ENCODE results near the gene MSH5. TPM values are rescaled to one million over a fixed set of nuclear protein-coding genes. Genes with fewer than 3 reads are reported as not detected.
"Not testable (repeated sequence)": the region's sequence is repeated elsewhere in the genome, so short reads cannot be mapped to it uniquely, and the experiment has no call there.

MSH5 gene
- total RNA-seq, 1 experiment from 2014 or later = 10.8 TPM

DNA sequence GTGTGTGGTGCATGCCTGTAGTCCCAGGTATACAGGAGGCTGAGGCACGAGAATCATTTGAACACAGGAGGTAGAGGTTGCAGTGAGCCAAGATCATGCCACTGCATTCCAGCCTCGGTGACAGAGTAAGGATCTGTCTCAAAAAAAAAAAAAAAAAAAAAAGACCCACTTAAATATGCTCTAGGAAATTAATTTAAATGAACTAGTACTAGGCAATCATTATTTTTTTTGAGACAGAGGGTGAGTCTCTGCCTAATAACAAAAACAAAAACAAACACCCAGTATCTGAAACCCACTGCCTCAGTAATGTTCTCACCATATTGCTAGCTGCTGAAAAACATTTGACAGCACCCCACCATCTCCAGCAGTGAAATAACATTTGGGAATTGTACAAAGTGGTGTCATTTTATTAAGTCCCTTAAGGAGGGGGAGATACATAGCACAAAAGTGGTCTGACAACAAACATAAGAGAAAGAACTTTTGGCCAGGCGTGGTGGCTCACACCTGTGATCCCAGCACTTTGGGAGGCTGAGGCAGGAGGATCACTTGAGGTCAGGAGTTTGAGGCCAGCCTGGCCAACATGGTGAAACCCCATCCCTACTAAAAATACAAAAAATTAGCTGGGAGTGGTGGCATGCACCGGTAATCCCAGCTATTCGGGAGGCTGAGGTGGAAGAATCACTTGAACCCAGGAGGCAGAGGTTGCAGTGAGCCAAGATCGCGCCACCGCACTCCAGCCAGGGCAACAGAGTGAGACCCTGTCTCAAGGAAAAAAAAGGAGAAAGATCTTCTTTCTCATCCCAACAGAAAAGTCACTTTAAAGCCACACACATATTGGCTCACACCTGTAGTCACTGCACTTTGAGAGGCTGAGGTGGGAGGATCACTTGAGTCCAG lies 61.5 kb downstream of the MSH5 start:
- DNase-seq (ENCODE audit: low spot score) = not testable (repeated sequence)

DNA sequence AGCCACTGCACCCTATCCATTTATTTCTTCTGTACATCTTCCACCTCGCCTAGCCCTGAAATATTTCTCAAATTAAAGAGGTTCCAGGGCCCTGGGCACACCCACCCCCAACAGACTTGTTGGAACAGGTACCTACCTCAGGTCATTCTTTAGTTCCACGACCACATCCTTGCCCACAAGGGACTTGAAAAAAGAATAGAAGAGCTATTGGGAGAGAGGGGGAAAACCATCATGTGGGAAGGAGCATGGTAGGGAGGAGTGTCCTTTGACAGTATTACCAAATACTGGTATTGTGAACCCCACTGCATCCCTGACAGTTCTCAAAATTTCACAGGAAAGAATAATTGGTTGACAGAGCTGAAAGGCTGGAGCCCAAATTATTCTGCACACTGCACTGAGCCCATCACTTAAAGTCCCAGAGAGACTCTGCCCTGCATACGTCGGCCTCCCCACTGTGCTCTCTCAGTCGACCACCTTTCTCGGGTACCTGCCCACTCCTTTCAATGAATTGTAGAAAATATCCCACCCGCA lies 66.2 kb downstream of the MSH5 start:
- DNase-seq (ENCODE audit: low spot score) = no peak

DNA sequence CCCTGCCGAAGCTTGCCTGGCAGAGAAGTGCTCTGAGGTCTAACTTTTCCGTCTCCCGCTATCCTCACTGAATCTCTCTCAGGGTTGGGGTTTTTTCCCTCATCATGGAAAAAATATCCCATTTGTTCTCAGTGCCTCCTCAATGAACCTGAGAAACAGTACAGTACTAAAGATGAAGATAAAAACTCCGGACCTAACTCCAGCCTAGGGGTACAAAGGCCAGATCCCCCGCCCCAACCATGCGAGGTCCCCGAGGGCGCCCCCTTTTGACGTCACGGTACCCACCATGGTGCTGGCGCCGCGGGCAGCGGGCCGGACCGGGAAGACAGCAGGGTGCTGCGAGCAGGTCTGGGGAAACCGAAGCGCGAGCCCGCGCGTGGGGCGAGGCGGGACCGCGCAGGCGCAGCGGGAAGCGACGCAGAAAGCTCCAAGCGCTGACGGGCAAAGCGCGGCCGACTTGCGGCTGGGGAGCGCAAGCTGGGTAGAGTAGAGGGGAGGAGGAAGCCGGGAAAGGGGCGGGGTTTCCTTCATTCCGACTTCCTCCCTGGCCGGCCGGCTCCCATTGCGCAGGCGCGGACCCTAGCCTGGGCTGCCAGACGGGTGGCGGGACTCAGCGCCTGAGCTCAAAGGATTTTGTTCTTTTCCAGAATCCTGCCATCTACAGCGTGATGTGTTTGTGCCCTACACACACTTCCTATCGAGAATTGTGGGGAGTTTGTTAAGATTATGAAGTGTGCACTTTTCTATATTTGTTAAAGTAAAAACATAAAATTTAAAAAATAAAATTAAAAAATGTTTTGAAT lies 66.9 kb downstream of the MSH5 start, which contains the start of gene LSM2:
Gene LSM2 (minus strand): TSS at position 497 of the 803 bp plus-strand sequence. CDS start 209 bp downstream, at position 288.
- peak; percentile 92 for DNase-seq (ENCODE audit: low spot score)

DNA sequence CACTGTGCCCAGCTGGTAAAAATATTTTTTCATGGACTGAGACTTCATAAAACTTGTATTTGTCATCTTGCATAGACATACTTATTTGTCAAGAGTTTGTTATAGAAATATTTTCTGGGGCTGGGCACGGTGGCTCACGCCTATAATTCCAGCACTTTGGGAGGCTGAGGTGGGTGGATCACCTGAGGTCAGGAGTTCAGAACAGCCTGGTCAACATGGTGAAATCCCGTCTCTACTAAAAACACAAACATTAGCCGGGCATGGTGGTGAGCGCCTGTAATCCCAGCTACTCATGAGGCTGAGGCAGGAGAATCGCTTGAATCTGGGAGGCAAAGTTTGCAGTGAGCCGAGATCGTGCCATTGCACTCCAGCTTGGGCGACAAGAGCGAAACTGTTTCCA lies 68.8 kb downstream of the MSH5 start:
- not testable (repeated sequence) for DNase-seq (ENCODE audit: low spot score)

DNA sequence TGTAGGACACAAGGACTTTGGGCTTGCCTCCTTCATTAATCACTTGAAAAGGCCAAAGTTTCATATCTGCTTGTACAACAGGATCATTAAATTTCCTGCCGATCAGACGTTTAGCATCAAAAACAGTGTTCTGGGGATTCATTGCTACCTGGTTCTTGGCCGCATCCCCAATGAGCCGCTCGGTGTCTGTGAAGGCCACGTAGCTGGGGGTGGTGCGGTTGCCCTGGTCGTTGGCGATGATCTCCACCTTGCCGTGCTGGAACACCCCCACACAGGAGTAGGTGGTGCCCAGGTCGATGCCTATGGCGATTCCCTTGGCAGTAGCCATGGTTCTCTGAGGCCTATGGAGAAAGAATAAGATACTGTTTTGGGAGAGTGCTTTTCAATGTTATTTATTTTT lies 71.8 kb downstream of the MSH5 start:
- no peak for DNase-seq (ENCODE audit: low spot score)

Other genes starting within 250 kb of the MSH5 start
- gene MICB, start 241.9 kb upstream of the MSH5 start, total RNA-seq (2014; rRNA removed; shearing (Covaris generic)) = 12.2 and 14.5 TPM in 2 replicates
- not detected in 2 replicates for gene MCCD1, start 211.0 kb upstream of the MSH5 start, total RNA-seq (2014; rRNA removed; shearing (Covaris generic))
- gene DDX39B, start 198.0 kb upstream of the MSH5 start, total RNA-seq (2014; rRNA removed; shearing (Covaris generic)) = 580 and 595 TPM in 2 replicates
- 0.60 TPM in 1 of 2 replicates, not detected in the other for gene ATP6V1G2, start 193.4 kb upstream of the MSH5 start, total RNA-seq (2014; rRNA removed; shearing (Covaris generic))
- 12.9 and 13.6 TPM in 2 replicates for gene NFKBIL1, start 192.4 kb upstream of the MSH5 start, total RNA-seq (2014; rRNA removed; shearing (Covaris generic))
- gene LTA, start 167.7 kb upstream of the MSH5 start, total RNA-seq (2014; rRNA removed; shearing (Covaris generic)) = not detected in 2 replicates
- gene TNF, start 164.4 kb upstream of the MSH5 start, total RNA-seq (2014; rRNA removed; shearing (Covaris generic)) = not detected in 2 replicates
- gene LTB, start 157.6 kb upstream of the MSH5 start, total RNA-seq (2014; rRNA removed; shearing (Covaris generic)) = not detected in 2 replicates
- not detected in 2 replicates for gene LST1, start 153.7 kb upstream of the MSH5 start, total RNA-seq (2014; rRNA removed; shearing (Covaris generic))
- not detected in 2 replicates for gene NCR3, start 147.0 kb upstream of the MSH5 start, total RNA-seq (2014; rRNA removed; shearing (Covaris generic))
- not detected in 2 replicates for gene AIF1, start 124.8 kb upstream of the MSH5 start, total RNA-seq (2014; rRNA removed; shearing (Covaris generic))
- 26.2 and 36.1 TPM in 2 replicates for gene PRRC2A, start 119.3 kb upstream of the MSH5 start, total RNA-seq (2014; rRNA removed; shearing (Covaris generic))
- gene BAG6, start 87.3 kb upstream of the MSH5 start, total RNA-seq (2014; rRNA removed; shearing (Covaris generic)) = 122 and 138 TPM in 2 replicates
- gene APOM, start 84.1 kb upstream of the MSH5 start, total RNA-seq (2014; rRNA removed; shearing (Covaris generic)) = 0.91 and 1.1 TPM in 2 replicates
- gene C6orf47, start 79.2 kb upstream of the MSH5 start, total RNA-seq (2014; rRNA removed; shearing (Covaris generic)) = 19.3 and 20.8 TPM in 2 replicates
- 13.4 and 15.9 TPM in 2 replicates for gene GPANK1, start 75.0 kb upstream of the MSH5 start, total RNA-seq (2014; rRNA removed; shearing (Covaris generic))
- gene CSNK2B, start 73.9 kb upstream of the MSH5 start, total RNA-seq (2014; rRNA removed; shearing (Covaris generic)) = 443 and 553 TPM in 2 replicates
- not detected in 2 replicates for gene LY6G5B, start 70.0 kb upstream of the MSH5 start, total RNA-seq (2014; rRNA removed; shearing (Covaris generic))
- 0.97 TPM in 1 of 2 replicates, not detected in the other for gene LY6G5C, start 58.9 kb upstream of the MSH5 start, total RNA-seq (2014; rRNA removed; shearing (Covaris generic))
- 28.0 and 34.6 TPM in 2 replicates for gene ABHD16A, start 36.7 kb upstream of the MSH5 start, total RNA-seq (2014; rRNA removed; shearing (Covaris generic))
- not detected in 2 replicates for gene LY6G6F, start 33.1 kb upstream of the MSH5 start, total RNA-seq (2014; rRNA removed; shearing (Covaris generic))
- not detected in 2 replicates for gene LY6G6D, start 24.7 kb upstream of the MSH5 start, total RNA-seq (2014; rRNA removed; shearing (Covaris generic))
- not detected in 2 replicates for gene LY6G6C, start 18.3 kb upstream of the MSH5 start, total RNA-seq (2014; rRNA removed; shearing (Covaris generic))
- gene MPIG6B, start 16.6 kb upstream of the MSH5 start, total RNA-seq (2014; rRNA removed; shearing (Covaris generic)) = not detected in 2 replicates
- gene DDAH2, start 10.7 kb upstream of the MSH5 start, total RNA-seq (2014; rRNA removed; shearing (Covaris generic)) = 75.2 and 101 TPM in 2 replicates
- gene CLIC1, start 3.5 kb upstream of the MSH5 start, total RNA-seq (2014; rRNA removed; shearing (Covaris generic)) = 710 and 730 TPM in 2 replicates
- 0.21 and 2.8 TPM in 2 replicates for gene SAPCD1, start 22.7 kb downstream of the MSH5 start, total RNA-seq (2014; rRNA removed; shearing (Covaris generic))
- 0.37 and 2.2 TPM in 2 replicates for gene VWA7, start 37.3 kb downstream of the MSH5 start, total RNA-seq (2014; rRNA removed; shearing (Covaris generic))
- gene VARS1, start 55.7 kb downstream of the MSH5 start, total RNA-seq (2014; rRNA removed; shearing (Covaris generic)) = 37.3 and 37.5 TPM in 2 replicates
- gene LSM2, start 67.0 kb downstream of the MSH5 start, total RNA-seq (2014; rRNA removed; shearing (Covaris generic)) = 108 and 123 TPM in 2 replicates
- 0.85 and 1.0 TPM in 2 replicates for gene HSPA1L, start 75.3 kb downstream of the MSH5 start, total RNA-seq (2014; rRNA removed; shearing (Covaris generic))
- 29.8 and 31.5 TPM in 2 replicates for gene HSPA1A, start 75.5 kb downstream of the MSH5 start, total RNA-seq (2014; rRNA removed; shearing (Covaris generic))
- gene HSPA1B, start 87.7 kb downstream of the MSH5 start, total RNA-seq (2014; rRNA removed; shearing (Covaris generic)) = 84.4 and 109 TPM in 2 replicates
- 91.5 and 101 TPM in 2 replicates for gene NEU1, start 122.8 kb downstream of the MSH5 start, total RNA-seq (2014; rRNA removed; shearing (Covaris generic))
- not detected in 2 replicates for gene SLC44A4, start 139.0 kb downstream of the MSH5 start, total RNA-seq (2014; rRNA removed; shearing (Covaris generic))
- 44.6 and 49.6 TPM in 2 replicates for gene EHMT2, start 157.7 kb downstream of the MSH5 start, total RNA-seq (2014; rRNA removed; shearing (Covaris generic))
- 0.62 and 0.70 TPM in 2 replicates for gene ZBTB12, start 162.1 kb downstream of the MSH5 start, total RNA-seq (2014; rRNA removed; shearing (Covaris generic))
- gene C2, start 187.7 kb downstream of the MSH5 start, total RNA-seq (2014; rRNA removed; shearing (Covaris generic)) = 0.75 TPM in 1 of 2 replicates, not detected in the other
- 1.5 and 4.3 TPM in 2 replicates for gene CFB, start 206.1 kb downstream of the MSH5 start, total RNA-seq (2014; rRNA removed; shearing (Covaris generic))
- 140 and 141 TPM in 2 replicates for gene NELFE, start 219.0 kb downstream of the MSH5 start, total RNA-seq (2014; rRNA removed; shearing (Covaris generic))
- 21.1 and 23.8 TPM in 2 replicates for gene SKIC2, start 219.2 kb downstream of the MSH5 start, total RNA-seq (2014; rRNA removed; shearing (Covaris generic))
- gene DXO, start 232.1 kb downstream of the MSH5 start, total RNA-seq (2014; rRNA removed; shearing (Covaris generic)) = 11.0 and 13.5 TPM in 2 replicates
- gene C4A, start 242.1 kb downstream of the MSH5 start, total RNA-seq (2014; rRNA removed; shearing (Covaris generic)) = 7.2 and 8.5 TPM in 2 replicates